Glutamatergic neuron (in vitro differentiated cells): ENCODE data around the gene MYO1H. TPM values are rescaled to one million over a fixed set of nuclear protein-coding genes. Genes with fewer than 3 reads are reported as not detected.

Experiments
- DNase-seq: peaks from one replicate; pipeline ENCODE4 v3.0.0; 2022
- H3K27ac Mint-ChIP-seq: one replicate; pipeline ENCODE4 v1.8.0; 2020; ENCODE audit warnings: mild to moderate bottlenecking, mixed read lengths, inconsistent platforms; ENCODE audit not compliant: unreplicated experiment
- H3K27me3 Mint-ChIP-seq: one replicate; pipeline ENCODE4 v1.8.0; 2020; ENCODE audit warnings: mild to moderate bottlenecking, moderate library complexity, mixed read lengths, inconsistent platforms; ENCODE audit not compliant: unreplicated experiment
- H3K36me3 Mint-ChIP-seq: one replicate; pipeline ENCODE4 v1.8.0; 2020; ENCODE audit warnings: mild to moderate bottlenecking, mixed read lengths, inconsistent platforms; ENCODE audit not compliant: unreplicated experiment
- H3K4me1 Mint-ChIP-seq: one replicate; pipeline ENCODE4 v1.8.0; 2020; ENCODE audit warnings: mild to moderate bottlenecking, low read depth, mixed read lengths, inconsistent platforms; ENCODE audit not compliant: unreplicated experiment
- H3K4me3 Mint-ChIP-seq: one replicate; pipeline ENCODE4 v1.8.0; 2020; ENCODE audit warnings: mild to moderate bottlenecking, mixed read lengths, inconsistent platforms; ENCODE audit not compliant: unreplicated experiment
- H3K9me3 Mint-ChIP-seq: one replicate; pipeline ENCODE4 v1.8.0; 2020; ENCODE audit warnings: mild to moderate bottlenecking, moderate library complexity, mixed read lengths, inconsistent platforms; ENCODE audit not compliant: unreplicated experiment
- CTCF ChIP-seq: fragments of 200-600 bp; sonication (generic); IDR thresholded peaks from one replicate; pipeline ENCODE4 v1.5.0; 2021; ENCODE audit not compliant: partially characterized antibody, unreplicated experiment
- long read RNA-seq: library from polyadenylated mRNA; unstranded; transcript quantifications from one replicate; pipeline ENCODE4 v2.0.0, GENCODE V29; 2020; ENCODE audit not compliant: unreplicated experiment
- total RNA-seq: library from RNA; stranded (reverse); fragmentation: NEBNext Ultra II Directional; extraction: Animal tissue kit (Norgen Biotek cat#: 25700); gene quantifications from one replicate; pipeline ENCODE4 v1.2.1, GENCODE V29; 2021; ENCODE audit not compliant: unreplicated experiment

MYO1H gene, protein sequence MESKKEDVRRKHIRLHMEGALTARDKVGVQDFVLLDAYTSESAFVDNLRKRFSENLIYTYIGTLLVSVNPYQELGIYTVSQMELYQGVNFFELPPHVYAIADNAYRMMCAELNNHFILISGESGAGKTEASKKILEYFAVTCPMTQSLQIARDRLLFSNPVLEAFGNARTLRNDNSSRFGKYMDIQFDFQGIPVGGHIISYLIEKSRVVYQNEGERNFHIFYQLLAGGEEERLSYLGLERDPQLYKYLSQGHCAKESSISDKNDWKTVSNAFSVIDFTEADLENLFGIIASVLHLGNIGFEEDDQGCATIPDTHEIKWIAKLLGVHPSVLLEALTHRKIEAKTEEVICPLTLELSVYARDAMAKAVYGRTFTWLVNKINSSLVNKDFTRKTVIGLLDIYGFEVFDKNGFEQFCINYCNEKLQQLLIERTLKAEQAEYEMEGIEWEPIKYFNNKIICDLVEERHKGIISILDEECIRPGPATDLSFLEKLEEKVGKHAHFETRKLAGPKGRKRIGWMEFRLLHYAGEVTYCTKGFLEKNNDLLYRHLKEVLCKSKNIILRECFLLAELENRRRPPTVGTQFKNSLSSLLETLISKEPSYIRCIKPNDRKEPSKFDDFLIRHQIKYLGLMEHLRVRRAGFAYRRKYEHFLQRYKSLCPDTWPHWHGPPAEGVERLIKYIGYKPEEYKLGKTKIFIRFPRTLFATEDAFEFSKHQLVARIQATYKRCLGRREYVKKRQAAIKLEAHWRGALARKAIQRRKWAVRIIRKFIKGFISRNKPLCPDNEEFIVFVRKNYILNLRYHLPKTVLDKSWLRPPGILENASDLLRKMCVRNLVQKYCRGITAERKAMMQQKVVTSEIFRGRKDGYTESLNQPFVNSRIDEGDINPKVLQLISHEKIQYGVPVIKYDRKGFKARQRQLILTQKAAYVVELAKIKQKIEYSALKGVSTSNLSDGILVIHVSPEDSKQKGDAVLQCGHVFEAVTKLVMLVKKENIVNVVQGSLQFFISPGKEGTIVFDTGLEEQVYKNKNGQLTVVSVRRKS
- total RNA-seq: 0.27 TPM
- long read RNA-seq: 0 reads

DNA sequence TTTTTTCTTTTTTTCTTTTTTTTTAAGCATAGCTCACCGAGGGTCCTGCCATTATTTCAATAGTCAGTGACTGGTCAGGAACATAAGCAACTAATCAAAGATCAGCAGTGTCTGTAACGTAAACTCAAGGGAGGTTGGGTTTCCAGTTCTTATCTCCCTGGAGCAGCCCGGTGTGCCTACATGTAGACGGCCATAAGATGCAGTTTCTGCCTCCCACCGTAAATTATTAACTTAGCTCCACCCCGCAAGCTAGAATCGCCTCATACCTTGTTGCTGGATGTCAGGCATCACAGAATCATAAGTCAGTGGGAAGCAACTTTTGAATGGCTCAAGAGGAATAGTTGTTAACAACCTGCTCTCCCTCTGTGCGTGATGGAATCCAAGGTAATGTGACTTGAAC lies at the start of gene MYO1H:
Gene MYO1H, plus strand, starts transcription at position 312 of the 400 bp plus-strand sequence. Its CDS starts 61 bp downstream, at position 373.
- no peak for DNase-seq
- TF ChIP-seq CTCF: no peak
- no peaks in the 10 kb centered on the region for H3K9me3 Mint-ChIP-seq
- H3K27ac Mint-ChIP-seq: no peak within 1 kb of the TSS
- no peaks in the 10 kb centered on the region for H3K27me3 Mint-ChIP-seq
- no peak within 1 kb of the TSS for H3K4me3 Mint-ChIP-seq
- no peaks in the 10 kb centered on the region for H3K4me1 Mint-ChIP-seq
- H3K36me3 Mint-ChIP-seq: no peaks in the 10 kb centered on the region

DNA sequence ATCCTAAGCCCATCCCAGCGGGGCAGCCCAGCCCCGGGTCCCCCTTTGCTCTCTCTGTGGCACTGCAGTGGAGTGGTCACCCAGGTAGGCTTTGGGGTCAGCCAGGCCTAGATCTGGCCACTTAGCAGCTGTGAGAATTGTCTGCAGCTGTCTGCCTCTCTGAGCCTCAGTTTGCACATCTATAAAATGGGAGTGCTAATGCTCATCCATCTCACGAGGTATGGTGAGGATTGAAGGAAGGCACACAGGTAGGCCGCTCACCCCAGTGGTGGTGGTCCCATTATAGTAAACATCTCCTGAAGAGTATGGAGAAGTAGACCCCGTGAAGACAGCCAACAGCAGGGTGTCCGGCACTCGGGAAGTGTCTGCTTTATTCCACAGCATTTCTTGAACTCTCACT lies 47.9 kb upstream of the MYO1H start:
- peaks cover 3% of the 10 kb centered on the region for H3K4me1 Mint-ChIP-seq
- DNase-seq: no peak
- peaks cover 2% of the 10 kb centered on the region for H3K27me3 Mint-ChIP-seq
- no peak for TF ChIP-seq CTCF
- peaks cover 2% of the 10 kb centered on the region for H3K9me3 Mint-ChIP-seq
- no peak overlapping the region for H3K27ac Mint-ChIP-seq
- H3K36me3 Mint-ChIP-seq: no peaks in the 10 kb centered on the region
- no peak overlapping the region for H3K4me3 Mint-ChIP-seq

DNA sequence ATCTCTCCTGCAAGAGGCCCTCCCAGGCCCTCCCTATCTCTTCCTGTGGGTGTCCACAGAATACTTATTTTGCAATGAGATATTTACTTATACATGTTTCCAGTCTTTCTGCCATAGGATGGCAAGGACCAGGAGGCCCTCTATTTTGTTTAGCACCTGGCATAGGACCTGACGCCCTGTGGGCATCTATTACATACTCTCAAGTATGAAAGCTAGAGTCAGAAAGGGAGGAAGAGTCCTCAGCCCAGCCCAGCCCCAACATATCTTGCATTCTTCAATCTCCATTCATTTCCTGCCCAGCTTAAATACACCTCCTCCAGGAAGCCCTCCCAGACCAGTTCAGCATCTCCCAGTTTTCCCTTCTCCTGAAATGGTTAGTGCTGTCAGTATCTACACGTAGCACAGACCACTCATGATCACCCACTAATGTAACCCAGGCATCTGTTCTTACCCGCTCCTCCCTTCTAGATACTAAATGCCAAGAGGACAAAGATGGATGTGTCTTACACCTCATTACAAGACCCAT lies 46.0 kb upstream of the MYO1H start:
- no peak for DNase-seq
- Mint-ChIP-seq H3K4me3 (peak overlapping the region; percentile 63), H3K36me3 (no peaks in the 10 kb centered on the region), H3K27ac (no peak overlapping the region), H3K9me3 (peaks cover 2% of the 10 kb centered on the region), H3K4me1 (peaks cover 3% of the 10 kb centered on the region), H3K27me3 (peaks cover 2% of the 10 kb centered on the region)
- no peak for TF ChIP-seq CTCF

GRCh38 chr12:109302358-109302757 lies 45.3 kb upstream of the MYO1H start:
- H3K27me3 Mint-ChIP-seq: peaks cover 2% of the 10 kb centered on the region
- peak; percentile 51 for TF ChIP-seq CTCF
- no peak for DNase-seq
- H3K4me3 Mint-ChIP-seq: no peak overlapping the region
- peaks cover 3% of the 10 kb centered on the region for H3K4me1 Mint-ChIP-seq
- no peak overlapping the region for H3K27ac Mint-ChIP-seq
- H3K9me3 Mint-ChIP-seq: peaks cover 2% of the 10 kb centered on the region
- no peaks in the 10 kb centered on the region for H3K36me3 Mint-ChIP-seq
